Measurements from ENCODE around the gene NR5A2. TPM values are rescaled to one million over a fixed set of nuclear protein-coding genes. Genes with fewer than 3 reads are reported as not detected.

Gene NR5A2
- total RNA-seq, 1 donor from 2014 or later, result 1.4 TPM

GRCh38 chr1:200221614-200222282 is 194.2 kb downstream of the NR5A2 start:
- Histone ChIP-seq H3K9me3 (no peaks in the 10 kb centered on the region), H3K4me1 (peaks cover 3% of the 10 kb centered on the region), H3K27me3 (ENCODE audit: low read depth) (no peaks in the 10 kb centered on the region), H3K36me3 (no peaks in the 10 kb centered on the region), H3K4me3 (no peak overlapping the region), H3K27ac (no peak overlapping the region)
- DNase-seq (no peak), ATAC-seq (peak in 1 of 2 donors; percentile 30)
- intact Hi-C loops (cut with DNase I), result no loop called here
- no peak for TF ChIP-seq CTCF (IDR thresholded peaks at IDR 0.05)

- ATAC-seq (no peak), DNase-seq (no peak)
- Histone ChIP-seq H3K27me3 (ENCODE audit: low read depth) (no peaks in the 10 kb centered on the region), H3K27ac (no peak overlapping the region), H3K4me3 (no peak overlapping the region), H3K9me3 (no peaks in the 10 kb centered on the region), H3K4me1 (peaks cover 11% of the 10 kb centered on the region), H3K36me3 (no peaks in the 10 kb centered on the region)
- intact Hi-C loops (cut with DNase I), result no loop called here
- TF ChIP-seq CTCF (IDR thresholded peaks at IDR 0.05), result no peak
Observed at GRCh38 chr1:200223207-200223606, 195.7 kb downstream of the NR5A2 start.

- Histone ChIP-seq H3K36me3 (no peaks in the 10 kb centered on the region), H3K27ac (no peak overlapping the region), H3K27me3 (ENCODE audit: low read depth) (no peaks in the 10 kb centered on the region), H3K4me1 (peaks cover 11% of the 10 kb centered on the region), H3K9me3 (no peaks in the 10 kb centered on the region), H3K4me3 (no peak overlapping the region)
- ATAC-seq (no peak), DNase-seq (no peak)
- intact Hi-C loops (cut with DNase I), result no loop called here
- no peak for TF ChIP-seq CTCF (IDR thresholded peaks at IDR 0.05)
Observed at GRCh38 chr1:200223613-200224012, 196.1 kb downstream of the NR5A2 start.

- no peak for DNase-seq
- H3K27me3 ChIP-seq (ENCODE audit: low read depth), result no peaks in the 10 kb centered on the region
- intact Hi-C loops (cut with DNase I), result no loop called here
- H3K27ac ChIP-seq, result no peak overlapping the region
- ATAC-seq, result no peak
- TF ChIP-seq CTCF (IDR thresholded peaks at IDR 0.05), result no peak
- H3K9me3 ChIP-seq, result no peaks in the 10 kb centered on the region
- H3K4me1 ChIP-seq, result peaks cover 11% of the 10 kb centered on the region
- no peak overlapping the region for H3K4me3 ChIP-seq
- no peaks in the 10 kb centered on the region for H3K36me3 ChIP-seq
Observed at GRCh38 chr1:200224315-200224714, 196.8 kb downstream of the NR5A2 start.

- DNase-seq (no peak), ATAC-seq (no peak)
- no peaks in the 10 kb centered on the region for H3K27me3 ChIP-seq (ENCODE audit: low read depth)
- peaks cover 11% of the 10 kb centered on the region for H3K4me1 ChIP-seq
- no peak overlapping the region for H3K27ac ChIP-seq
- TF ChIP-seq CTCF (IDR thresholded peaks at IDR 0.05), result no peak
- no peaks in the 10 kb centered on the region for H3K36me3 ChIP-seq
- H3K9me3 ChIP-seq, result no peaks in the 10 kb centered on the region
- H3K4me3 ChIP-seq, result no peak overlapping the region
- intact Hi-C loops (cut with DNase I), result no loop called here
Observed at GRCh38 chr1:200226268-200226968, 198.9 kb downstream of the NR5A2 start.
